ENCODE data around the gene TMSB10. TPM values are rescaled to one million over a fixed set of nuclear protein-coding genes. Genes with fewer than 3 reads are reported as not detected.
"Not testable (repeated sequence)": the region's sequence is repeated elsewhere in the genome, so short reads cannot be mapped to it uniquely, and the experiment has no call there.

TMSB10 gene
- total RNA-seq, 1 experiment from 2014 or later = 869 TPM

- 0 out of 2 replicates have a peak overlapping the region, but pooled peaks have one; percentile 7 for H3K27ac Mint-ChIP-seq
- TF ChIP-seq ATF6 (CRISPR knock-in tag; IDR thresholded peaks at IDR 0.05) (no peak), CREM (CRISPR knock-in tag; IDR thresholded peaks at IDR 0.05) (no peak), PREB (CRISPR knock-in tag; IDR thresholded peaks at IDR 0.05; ENCODE audit: borderline replicate concordance) (no peak), ELF4 (CRISPR knock-in tag; IDR thresholded peaks at IDR 0.05; ENCODE audit: low read depth) (no peak)
- H3K36me3 Mint-ChIP-seq = no peaks in the 10 kb centered on the region
These were observed 38.9 kb downstream of the TMSB10 start for GRCh38 chr2:84944295-84944909.

GRCh38 chr2:84945838-84946203 lies 40.4 kb downstream of the TMSB10 start:
- not testable (repeated sequence) for H3K27ac Mint-ChIP-seq; H3K9me3 Mint-ChIP-seq; H3K27me3 Mint-ChIP-seq (ENCODE audit: low read depth); ATAC-seq; DNase-seq (ENCODE audit: low spot score); H3K4me3 Mint-ChIP-seq; H3K36me3 Mint-ChIP-seq
- POLR2A ChIA-PET = interaction anchor here (0.6 to 1.2 kb wide), 3 partner anchors 11 to 291 kb away, joined by 3 to 8 read pairs (median 4); partner anchors contain the start of gene KCMF1
- CTCF ChIA-PET = interaction anchor here (1.2 to 6.0 kb wide), 3 partner anchors 11 to 20 kb away, joined by 4 to 43 read pairs (median 13); no protein-coding TSS in a partner anchor
- peaks cover 18% of the 10 kb centered on the region for H3K4me1 Mint-ChIP-seq

More at GRCh38 chr2:84944295-84944909, 38.9 kb downstream of the TMSB10 start:
- CTCF ChIA-PET = interaction anchor here (1.3 to 6.0 kb wide), 2 partner anchors 14 to 19 kb away, joined by 3 to 43 read pairs; no protein-coding TSS in a partner anchor
- Mint-ChIP-seq H3K4me1 (peaks cover 31% of the 10 kb centered on the region), H3K9me3 (no peaks in the 10 kb centered on the region), H3K4me3 (no peak overlapping the region), H3K27me3 (ENCODE audit: low read depth) (no peaks in the 10 kb centered on the region; the same call in 1 of the 2 replicates)
- POLR2A ChIA-PET = interaction anchor here (1.4 kb wide), 1 partner anchor 14 kb away, joined by 4 read pairs; no protein-coding TSS in a partner anchor
- DNase-seq (ENCODE audit: low spot score) = no peak
- no peak for ATAC-seq

- TF ChIP-seq GABPB1 (CRISPR knock-in tag; IDR thresholded peaks at IDR 0.05) (0 out of 2 replicates have a peak, but pooled peaks have one; percentile 12), RORB (CRISPR knock-in tag; IDR thresholded peaks at IDR 0.05) (no peak), ATF1 (CRISPR knock-in tag; IDR thresholded peaks at IDR 0.05) (no peak), MLX (CRISPR knock-in tag; IDR thresholded peaks at IDR 0.05) (no peak), CDX4 (CRISPR knock-in tag; IDR thresholded peaks at IDR 0.05; ENCODE audit: borderline replicate concordance) (no peak), ATF6 (CRISPR knock-in tag; IDR thresholded peaks at IDR 0.05) (no peak)
- Mint-ChIP-seq H3K4me1 (peaks cover 12% of the 10 kb centered on the region), H3K9me3 (no peaks in the 10 kb centered on the region), H3K36me3 (no peaks in the 10 kb centered on the region), H3K4me3 (no peak overlapping the region; the same call in 1 of the 2 replicates), H3K27ac (no peak overlapping the region), H3K27me3 (ENCODE audit: low read depth) (no peaks in the 10 kb centered on the region; the same call in none of the 2 replicates)
- ATAC-seq (peak; percentile 57), DNase-seq (ENCODE audit: low spot score) (no peak)
- ChIA-PET CTCF (interaction anchor here (1.2 to 6.0 kb wide), 3 partner anchors 11 to 21 kb away, joined by 4 to 43 read pairs (median 13); no protein-coding TSS in a partner anchor), POLR2A (interaction anchor here (0.6 to 1.2 kb wide), 3 partner anchors 11 to 291 kb away, joined by 3 to 8 read pairs (median 4); partner anchors contain the start of gene KCMF1)
These were observed 41.0 kb downstream of the TMSB10 start for GRCh38 chr2:84946204-84947009.
